ENCODE results near the gene PVR. TPM values are rescaled to one million over a fixed set of nuclear protein-coding genes. Genes with fewer than 3 reads are reported as not detected.
"Not testable (repeated sequence)": the region's sequence is repeated elsewhere in the genome, so short reads cannot be mapped to it uniquely, and the experiment has no call there.

The PVR gene
- total RNA-seq, 3 donors from 2014 or later, result 23.8 to 39.8 (median 26.7) TPM

DNA sequence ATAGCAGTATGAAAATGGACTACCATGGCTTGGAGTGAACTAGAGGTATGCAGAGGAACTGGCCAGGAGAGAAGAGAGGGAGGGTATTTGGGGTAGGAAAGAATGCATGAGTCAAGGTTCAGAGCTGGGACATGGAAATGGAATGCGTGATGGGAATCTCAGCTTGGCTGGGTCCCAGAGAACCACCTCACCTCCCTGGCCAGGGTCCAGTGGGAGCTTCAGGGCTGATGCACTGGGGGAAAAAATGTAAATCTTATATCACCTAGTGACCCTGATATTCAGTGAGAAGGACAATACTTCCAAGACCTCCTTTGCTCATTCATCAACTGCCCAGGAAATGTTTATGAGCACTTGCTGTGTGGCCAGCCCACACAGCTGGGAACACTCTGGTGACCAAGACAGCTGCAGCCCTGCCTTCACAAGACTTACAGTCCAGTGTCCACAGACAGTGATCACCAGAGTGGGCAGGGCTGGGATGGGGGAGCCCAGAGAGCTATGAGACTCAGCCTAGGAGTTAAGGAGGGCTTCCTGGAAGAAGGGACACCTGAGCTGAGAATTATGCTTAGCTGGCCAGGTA, 17.6 kb upstream of the PVR start:
- ATAC-seq (no peak), DNase-seq (no peak)
- Histone ChIP-seq H3K4me1 (ENCODE audit: low read depth) (no peaks in the 10 kb centered on the region), H3K36me3 (ENCODE audit: low read depth) (no peaks in the 10 kb centered on the region), H3K4me3 (no peak overlapping the region), H3K9me3 (no peaks in the 10 kb centered on the region)
- intact Hi-C loops (cut with DNase I, micrococcal nuclease), result no loop called here
- TF ChIP-seq, protein P1, sequence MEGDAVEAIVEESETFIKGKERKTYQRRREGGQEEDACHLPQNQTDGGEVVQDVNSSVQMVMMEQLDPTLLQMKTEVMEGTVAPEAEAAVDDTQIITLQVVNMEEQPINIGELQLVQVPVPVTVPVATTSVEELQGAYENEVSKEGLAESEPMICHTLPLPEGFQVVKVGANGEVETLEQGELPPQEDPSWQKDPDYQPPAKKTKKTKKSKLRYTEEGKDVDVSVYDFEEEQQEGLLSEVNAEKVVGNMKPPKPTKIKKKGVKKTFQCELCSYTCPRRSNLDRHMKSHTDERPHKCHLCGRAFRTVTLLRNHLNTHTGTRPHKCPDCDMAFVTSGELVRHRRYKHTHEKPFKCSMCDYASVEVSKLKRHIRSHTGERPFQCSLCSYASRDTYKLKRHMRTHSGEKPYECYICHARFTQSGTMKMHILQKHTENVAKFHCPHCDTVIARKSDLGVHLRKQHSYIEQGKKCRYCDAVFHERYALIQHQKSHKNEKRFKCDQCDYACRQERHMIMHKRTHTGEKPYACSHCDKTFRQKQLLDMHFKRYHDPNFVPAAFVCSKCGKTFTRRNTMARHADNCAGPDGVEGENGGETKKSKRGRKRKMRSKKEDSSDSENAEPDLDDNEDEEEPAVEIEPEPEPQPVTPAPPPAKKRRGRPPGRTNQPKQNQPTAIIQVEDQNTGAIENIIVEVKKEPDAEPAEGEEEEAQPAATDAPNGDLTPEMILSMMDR (IDR thresholded peaks at IDR 0.05), result no peak

DNA sequence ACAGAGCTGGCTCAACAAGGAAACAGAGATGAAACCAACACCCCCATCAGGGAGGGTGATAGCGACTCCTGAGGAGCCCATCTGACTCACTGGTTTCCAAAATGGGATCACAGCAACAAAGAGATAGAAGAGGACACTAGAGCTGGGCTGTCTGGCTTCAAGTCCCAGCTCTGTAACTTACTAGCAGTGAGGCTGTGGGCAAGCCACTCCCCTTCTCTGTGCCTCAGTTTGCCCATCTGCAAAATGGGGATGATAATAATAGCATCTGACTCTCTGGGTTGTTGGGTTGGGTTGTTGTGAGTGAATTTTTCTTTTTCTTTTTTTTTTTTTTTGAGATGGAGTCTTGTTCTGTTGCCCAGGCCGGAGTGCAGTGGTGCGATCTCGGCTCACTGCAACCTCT, 16.1 kb upstream of the PVR start:
- TF ChIP-seq, protein P1 (IDR thresholded peaks at IDR 0.05), result no peak
- Histone ChIP-seq H3K36me3 (ENCODE audit: low read depth) (no peaks in the 10 kb centered on the region), H3K4me1 (ENCODE audit: low read depth) (no peaks in the 10 kb centered on the region), H3K4me3 (no peak overlapping the region), H3K9me3 (no peaks in the 10 kb centered on the region)
- ATAC-seq (no peak), DNase-seq (no peak)
- intact Hi-C loops (cut with DNase I, micrococcal nuclease), result no loop called here

DNA sequence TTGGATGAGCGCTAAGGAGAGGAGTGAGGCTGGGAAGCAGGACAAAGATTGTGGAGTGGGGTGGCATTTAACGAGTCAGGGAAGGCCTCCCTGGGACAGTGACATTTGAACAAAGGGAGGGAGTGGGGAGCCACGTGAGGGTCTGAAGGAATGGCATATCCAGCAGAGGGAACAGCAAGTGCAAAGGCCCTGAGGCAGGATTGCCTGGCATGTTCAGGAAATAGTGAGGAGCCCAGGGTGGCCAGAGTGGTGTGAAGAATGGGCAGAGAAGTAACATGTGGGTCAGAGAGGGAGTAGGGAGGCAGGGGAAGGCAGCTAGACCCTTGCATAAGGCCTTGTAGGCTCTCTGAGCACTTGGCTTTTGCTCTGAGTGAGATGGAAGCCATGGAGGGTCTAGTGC, 14.9 kb upstream of the PVR start:
- Histone ChIP-seq H3K4me1 (ENCODE audit: low read depth) (no peaks in the 10 kb centered on the region), H3K9me3 (no peaks in the 10 kb centered on the region), H3K36me3 (ENCODE audit: low read depth) (no peaks in the 10 kb centered on the region), H3K4me3 (no peak overlapping the region)
- DNase-seq (no peak), ATAC-seq (no peak)
- TF ChIP-seq, protein P1 (IDR thresholded peaks at IDR 0.05), result no peak
- intact Hi-C loops (cut with DNase I, micrococcal nuclease), result no loop called here

DNA sequence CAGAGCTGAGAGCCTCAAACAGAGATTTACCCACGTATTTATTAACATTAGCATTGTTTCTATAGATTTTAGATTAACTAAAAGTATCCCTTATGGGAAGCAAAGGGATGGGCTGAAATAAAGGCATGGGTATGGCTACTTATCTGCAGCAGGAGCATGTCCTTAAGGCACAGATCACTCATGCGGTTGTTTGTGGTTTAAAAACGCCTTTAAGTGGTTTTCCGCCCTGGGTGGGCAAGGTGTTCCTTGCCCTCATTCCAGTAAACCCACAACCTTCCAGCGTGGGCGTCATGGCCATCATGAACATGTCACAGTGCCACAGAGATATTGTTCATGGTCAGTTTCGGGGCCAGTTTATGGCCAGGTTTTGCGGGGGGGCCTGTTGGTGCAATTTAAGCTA, 12.1 kb upstream of the PVR start:
- DNase-seq; H3K4me3 ChIP-seq; ATAC-seq; H3K4me1 ChIP-seq (ENCODE audit: low read depth); intact Hi-C loops (cut with DNase I, micrococcal nuclease); H3K9me3 ChIP-seq; H3K36me3 ChIP-seq (ENCODE audit: low read depth): not testable (repeated sequence)

DNA sequence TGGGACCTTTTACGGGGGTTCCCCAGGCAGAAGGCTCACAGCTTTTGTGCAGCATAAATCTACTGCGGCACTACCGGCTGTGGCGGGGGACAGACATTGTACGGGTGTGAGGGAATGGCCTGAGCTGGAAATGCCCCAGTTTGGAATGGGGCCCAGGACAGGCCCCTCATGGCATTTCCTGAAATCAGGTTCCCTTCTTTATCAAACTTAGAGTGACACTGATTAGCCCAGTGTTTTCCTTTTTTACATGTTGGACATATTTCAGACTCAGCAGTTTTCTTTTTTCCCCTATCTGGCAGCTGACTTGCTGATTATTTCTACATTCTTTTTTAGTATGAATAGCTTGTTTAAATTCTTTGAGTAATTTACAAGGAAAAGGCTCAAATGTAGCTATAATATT, 9.7 kb upstream of the PVR start:
- ATAC-seq; DNase-seq; intact Hi-C loops (cut with DNase I, micrococcal nuclease); H3K36me3 ChIP-seq (ENCODE audit: low read depth); H3K4me3 ChIP-seq; H3K9me3 ChIP-seq: not testable (repeated sequence)
- peaks cover 29% of the 10 kb centered on the region for H3K4me1 ChIP-seq (ENCODE audit: low read depth)

DNA sequence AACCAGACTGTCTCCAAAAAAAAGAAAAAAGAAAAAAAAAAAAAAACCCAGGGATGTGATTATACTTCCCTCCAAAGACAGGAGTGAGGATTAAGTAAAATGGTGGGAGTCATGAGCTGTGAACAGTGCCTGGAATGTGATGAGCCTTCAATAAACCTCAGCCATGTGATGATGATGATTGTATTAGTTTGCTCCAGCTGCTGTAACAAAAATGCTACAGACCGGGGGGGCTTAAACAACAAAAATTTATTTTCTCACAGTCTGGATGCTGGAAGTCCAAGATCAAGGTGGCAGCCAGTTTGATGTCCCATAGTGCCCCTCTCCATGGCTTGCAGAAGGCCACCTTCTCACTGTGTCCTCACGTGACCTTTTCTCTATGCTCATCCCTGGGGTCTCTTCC, 8.9 kb upstream of the PVR start:
- H3K9me3 ChIP-seq, result no peaks in the 10 kb centered on the region
- ATAC-seq (no peak), DNase-seq (no peak)
- intact Hi-C loops (cut with DNase I, micrococcal nuclease), result no loop called here
- H3K36me3 ChIP-seq (ENCODE audit: low read depth), result no peaks in the 10 kb centered on the region
- no peak overlapping the region for H3K4me3 ChIP-seq
- TF ChIP-seq, protein P1 (IDR thresholded peaks at IDR 0.05), result no peak
- H3K4me1 ChIP-seq (ENCODE audit: low read depth), result peaks cover 35% of the 10 kb centered on the region
